ENCODE measurements around the gene RAB11FIP3. TPM values are rescaled to one million over a fixed set of nuclear protein-coding genes. Genes with fewer than 3 reads are reported as not detected.

RAB11FIP3 gene
- total RNA-seq, 1 donor from 2014 or later: 81.5 TPM

GRCh38 chr16:552171-552570 lies 126.7 kb downstream of the RAB11FIP3 start:
- TF ChIP-seq CTCF (IDR thresholded peaks at IDR 0.05; ENCODE audit: unreplicated experiment): no peak

GRCh38 chr16:553601-554296 lies 128.3 kb downstream of the RAB11FIP3 start:
- peaks cover 2% of the 10 kb centered on the region for H3K4me1 Mint-ChIP-seq (ENCODE audit: unreplicated experiment)
- no peak for DNase-seq (ENCODE audit: low spot score)
- no peak overlapping the region for H3K4me3 Mint-ChIP-seq (ENCODE audit: unreplicated experiment)
- no peaks in the 10 kb centered on the region for H3K36me3 Mint-ChIP-seq (ENCODE audit: low read depth, unreplicated experiment)
- TF ChIP-seq CTCF (IDR thresholded peaks at IDR 0.05; ENCODE audit: unreplicated experiment): no peak
- no peaks in the 10 kb centered on the region for H3K9me3 Mint-ChIP-seq (ENCODE audit: unreplicated experiment)
- no peak overlapping the region for H3K27ac Mint-ChIP-seq (ENCODE audit: unreplicated experiment)
- H3K27me3 Mint-ChIP-seq (ENCODE audit: unreplicated experiment): peaks cover 4% of the 10 kb centered on the region

More at GRCh38 chr16:552171-552570, 126.7 kb downstream of the RAB11FIP3 start:
- H3K27ac Mint-ChIP-seq (ENCODE audit: unreplicated experiment): no peak overlapping the region
- H3K36me3 Mint-ChIP-seq (ENCODE audit: low read depth, unreplicated experiment): no peaks in the 10 kb centered on the region
- peaks cover 4% of the 10 kb centered on the region for H3K27me3 Mint-ChIP-seq (ENCODE audit: unreplicated experiment)
- no peak for DNase-seq (ENCODE audit: low spot score)
- H3K9me3 Mint-ChIP-seq (ENCODE audit: unreplicated experiment): no peaks in the 10 kb centered on the region
- H3K4me3 Mint-ChIP-seq (ENCODE audit: unreplicated experiment): no peak overlapping the region
- peaks cover 2% of the 10 kb centered on the region for H3K4me1 Mint-ChIP-seq (ENCODE audit: unreplicated experiment)

GRCh38 chr16:554297-554621 lies 128.8 kb downstream of the RAB11FIP3 start:
- peaks cover 2% of the 10 kb centered on the region for H3K4me1 Mint-ChIP-seq (ENCODE audit: unreplicated experiment)
- H3K4me3 Mint-ChIP-seq (ENCODE audit: unreplicated experiment): no peak overlapping the region
- no peak for TF ChIP-seq CTCF (IDR thresholded peaks at IDR 0.05; ENCODE audit: unreplicated experiment)
- H3K36me3 Mint-ChIP-seq (ENCODE audit: low read depth, unreplicated experiment): no peaks in the 10 kb centered on the region
- no peaks in the 10 kb centered on the region for H3K9me3 Mint-ChIP-seq (ENCODE audit: unreplicated experiment)
- H3K27ac Mint-ChIP-seq (ENCODE audit: unreplicated experiment): no peak overlapping the region
- peaks cover 4% of the 10 kb centered on the region for H3K27me3 Mint-ChIP-seq (ENCODE audit: unreplicated experiment)
- DNase-seq (ENCODE audit: low spot score): no peak

GRCh38 chr16:554640-555365 lies 129.4 kb downstream of the RAB11FIP3 start:
- H3K9me3 Mint-ChIP-seq (ENCODE audit: unreplicated experiment): no peaks in the 10 kb centered on the region
- no peak overlapping the region for H3K4me3 Mint-ChIP-seq (ENCODE audit: unreplicated experiment)
- H3K36me3 Mint-ChIP-seq (ENCODE audit: low read depth, unreplicated experiment): no peaks in the 10 kb centered on the region
- no peak for TF ChIP-seq CTCF (IDR thresholded peaks at IDR 0.05; ENCODE audit: unreplicated experiment)
- H3K4me1 Mint-ChIP-seq (ENCODE audit: unreplicated experiment): peaks cover 2% of the 10 kb centered on the region
- H3K27me3 Mint-ChIP-seq (ENCODE audit: unreplicated experiment): peaks cover 4% of the 10 kb centered on the region
- no peak overlapping the region for H3K27ac Mint-ChIP-seq (ENCODE audit: unreplicated experiment)
- no peak for DNase-seq (ENCODE audit: low spot score)

Data from endothelial cell (in vitro differentiated cells).